Measurements from ENCODE around the gene MAGEB4. TPM values are rescaled to one million over a fixed set of nuclear protein-coding genes. Genes with fewer than 3 reads are reported as not detected.

The MAGEB4 gene
- polyA plus RNA-seq, 1 donor (not counting 4 experiments of a cell fraction or from before 2014, with no cell fraction given): not detected

DNA sequence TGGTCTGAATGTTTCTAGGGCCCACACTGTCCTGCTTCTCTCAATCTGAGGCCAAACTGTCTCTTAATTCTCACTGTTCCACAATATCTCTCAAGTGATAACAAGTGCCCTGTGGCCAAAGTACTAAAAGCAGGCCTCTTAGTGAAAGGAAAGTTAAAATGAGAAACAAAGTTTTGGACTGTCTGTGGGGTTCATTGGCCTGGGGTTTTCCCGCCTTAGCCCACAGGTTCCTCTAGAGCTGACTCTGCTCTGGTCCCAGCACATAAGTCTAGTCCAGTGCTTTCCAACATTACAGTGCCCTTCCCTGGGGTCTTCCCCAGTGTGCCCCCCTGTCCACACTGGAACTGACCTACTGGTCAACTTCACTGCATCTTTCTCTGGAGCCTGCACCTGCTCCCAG, 11.5 kb downstream of the MAGEB4 start:
- FAIRE-seq (no peak), DNase-seq (ENCODE audit: low read depth, low spot score) (no peak)
- Histone ChIP-seq H3K36me3 (ENCODE audit: control insufficient read depth in 2 of 2, extremely low read depth in 1 of 2, insufficient read depth in 2 of 2, low read length in 2 of 2) (no peaks in the 10 kb centered on the region), H3K9me1 (ENCODE audit: control insufficient read depth, extremely low read depth, insufficient read depth, low read length) (no peaks in the 10 kb centered on the region), H2AFZ (ENCODE audit: control insufficient read depth, low read length) (no peak overlapping the region), H3K27ac (ENCODE audit: control insufficient read depth, insufficient read depth, low read length) (no peak overlapping the region), H3K4me2 (ENCODE audit: control insufficient read depth, extremely low read depth, insufficient read depth, low read depth, low read length) (no peak overlapping the region), H3K9ac (ENCODE audit: control insufficient read depth, extremely low read depth, insufficient read depth, low read length) (no peak overlapping the region), H3K4me3 (ENCODE audit: control insufficient read depth in 2 of 3, extremely low read depth in 1 of 3, insufficient read depth in 2 of 3, low read depth in 1 of 3, low read length in 3 of 3) (no peak overlapping the region), H3K4me1 (ENCODE audit: control insufficient read depth, extremely low read depth, insufficient read depth, low read length) (no peaks in the 10 kb centered on the region), H4K20me1 (ENCODE audit: control insufficient read depth, extremely low read depth, insufficient read depth, low read length) (no peaks in the 10 kb centered on the region), H3K9me3 (ENCODE audit: control insufficient read depth, low read depth, low read length) (peaks cover 2% of the 10 kb centered on the region), H3K27me3 (ENCODE audit: control insufficient read depth, extremely low read depth, insufficient read depth, low read length) (no peaks in the 10 kb centered on the region), H3K79me2 (ENCODE audit: control insufficient read depth, insufficient read depth, low read length) (no peaks in the 10 kb centered on the region)
- dilution Hi-C loops (cut with MboI; ENCODE audit: extremely low pct_ligation_motif_present, low sequenced_read_pairs): no loop called here
- TF ChIP-seq EZH2 (IDR thresholded peaks at IDR 0.05; ENCODE audit: low read length): no peak
- TF ChIP-seq, protein P1, sequence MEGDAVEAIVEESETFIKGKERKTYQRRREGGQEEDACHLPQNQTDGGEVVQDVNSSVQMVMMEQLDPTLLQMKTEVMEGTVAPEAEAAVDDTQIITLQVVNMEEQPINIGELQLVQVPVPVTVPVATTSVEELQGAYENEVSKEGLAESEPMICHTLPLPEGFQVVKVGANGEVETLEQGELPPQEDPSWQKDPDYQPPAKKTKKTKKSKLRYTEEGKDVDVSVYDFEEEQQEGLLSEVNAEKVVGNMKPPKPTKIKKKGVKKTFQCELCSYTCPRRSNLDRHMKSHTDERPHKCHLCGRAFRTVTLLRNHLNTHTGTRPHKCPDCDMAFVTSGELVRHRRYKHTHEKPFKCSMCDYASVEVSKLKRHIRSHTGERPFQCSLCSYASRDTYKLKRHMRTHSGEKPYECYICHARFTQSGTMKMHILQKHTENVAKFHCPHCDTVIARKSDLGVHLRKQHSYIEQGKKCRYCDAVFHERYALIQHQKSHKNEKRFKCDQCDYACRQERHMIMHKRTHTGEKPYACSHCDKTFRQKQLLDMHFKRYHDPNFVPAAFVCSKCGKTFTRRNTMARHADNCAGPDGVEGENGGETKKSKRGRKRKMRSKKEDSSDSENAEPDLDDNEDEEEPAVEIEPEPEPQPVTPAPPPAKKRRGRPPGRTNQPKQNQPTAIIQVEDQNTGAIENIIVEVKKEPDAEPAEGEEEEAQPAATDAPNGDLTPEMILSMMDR (optimal IDR thresholded peaks at IDR 0.05 in 1 of 3, IDR thresholded peaks at IDR 0.05 in 1 of 3, conservative IDR thresholded peaks at IDR 0.05 in 1 of 3; ENCODE audit: extremely low read depth in 1 of 3, insufficient read depth in 2 of 3, low read length in 3 of 3): no peak

DNA sequence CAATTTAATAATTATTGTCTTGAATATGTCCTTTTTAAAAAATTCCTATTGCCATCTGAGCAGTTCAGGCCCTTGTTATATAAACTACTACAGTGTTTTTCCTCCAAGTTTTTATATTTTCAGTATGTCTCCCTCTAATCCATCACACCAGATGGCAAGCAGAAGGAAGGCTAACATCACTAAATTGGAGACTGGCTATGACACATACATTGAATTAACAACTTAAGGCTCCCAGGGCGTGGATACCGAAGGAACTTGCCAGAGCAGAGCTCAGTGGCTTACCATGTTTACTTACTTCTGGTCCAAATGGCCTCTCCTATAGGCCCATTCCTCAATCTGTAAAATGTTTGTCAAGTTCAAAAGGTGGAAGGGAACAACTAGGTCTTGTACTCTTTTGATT, 18.1 kb downstream of the MAGEB4 start:
- Histone ChIP-seq H3K9me3 (ENCODE audit: control insufficient read depth, low read depth, low read length) (peaks cover 2% of the 10 kb centered on the region), H3K79me2 (ENCODE audit: control insufficient read depth, insufficient read depth, low read length) (no peaks in the 10 kb centered on the region), H3K36me3 (ENCODE audit: control insufficient read depth in 2 of 2, extremely low read depth in 1 of 2, insufficient read depth in 2 of 2, low read length in 2 of 2) (no peaks in the 10 kb centered on the region), H4K20me1 (ENCODE audit: control insufficient read depth, extremely low read depth, insufficient read depth, low read length) (no peaks in the 10 kb centered on the region), H3K4me3 (ENCODE audit: control insufficient read depth in 2 of 3, extremely low read depth in 1 of 3, insufficient read depth in 2 of 3, low read depth in 1 of 3, low read length in 3 of 3) (no peak overlapping the region), H3K4me2 (ENCODE audit: control insufficient read depth, extremely low read depth, insufficient read depth, low read depth, low read length) (no peak overlapping the region), H3K9me1 (ENCODE audit: control insufficient read depth, extremely low read depth, insufficient read depth, low read length) (no peaks in the 10 kb centered on the region), H2AFZ (ENCODE audit: control insufficient read depth, low read length) (no peak overlapping the region), H3K27ac (ENCODE audit: control insufficient read depth, insufficient read depth, low read length) (no peak overlapping the region), H3K4me1 (ENCODE audit: control insufficient read depth, extremely low read depth, insufficient read depth, low read length) (no peaks in the 10 kb centered on the region), H3K27me3 (ENCODE audit: control insufficient read depth, extremely low read depth, insufficient read depth, low read length) (no peaks in the 10 kb centered on the region), H3K9ac (ENCODE audit: control insufficient read depth, extremely low read depth, insufficient read depth, low read length) (no peak overlapping the region)
- dilution Hi-C loops (cut with MboI; ENCODE audit: extremely low pct_ligation_motif_present, low sequenced_read_pairs): no loop called here
- DNase-seq (ENCODE audit: low read depth, low spot score) (no peak), FAIRE-seq (no peak)
- TF ChIP-seq, protein P1 (optimal IDR thresholded peaks at IDR 0.05 in 1 of 3, IDR thresholded peaks at IDR 0.05 in 1 of 3, conservative IDR thresholded peaks at IDR 0.05 in 1 of 3; ENCODE audit: extremely low read depth in 1 of 3, insufficient read depth in 2 of 3, low read length in 3 of 3): no peak
